A204.1 (cell line): ENCODE results near the gene EPB41L4A.
"Not testable (repeated sequence)": the region's sequence is repeated elsewhere in the genome, so short reads cannot be mapped to it uniquely, and the experiment has no call there.

Experiments
- FAIRE-seq: peaks from 2 replicates; lab custom pipeline; 2012; peaks lifted over from hg19 to GRCh38; lab: Jason Lieb, UNC

EPB41L4A gene

DNA sequence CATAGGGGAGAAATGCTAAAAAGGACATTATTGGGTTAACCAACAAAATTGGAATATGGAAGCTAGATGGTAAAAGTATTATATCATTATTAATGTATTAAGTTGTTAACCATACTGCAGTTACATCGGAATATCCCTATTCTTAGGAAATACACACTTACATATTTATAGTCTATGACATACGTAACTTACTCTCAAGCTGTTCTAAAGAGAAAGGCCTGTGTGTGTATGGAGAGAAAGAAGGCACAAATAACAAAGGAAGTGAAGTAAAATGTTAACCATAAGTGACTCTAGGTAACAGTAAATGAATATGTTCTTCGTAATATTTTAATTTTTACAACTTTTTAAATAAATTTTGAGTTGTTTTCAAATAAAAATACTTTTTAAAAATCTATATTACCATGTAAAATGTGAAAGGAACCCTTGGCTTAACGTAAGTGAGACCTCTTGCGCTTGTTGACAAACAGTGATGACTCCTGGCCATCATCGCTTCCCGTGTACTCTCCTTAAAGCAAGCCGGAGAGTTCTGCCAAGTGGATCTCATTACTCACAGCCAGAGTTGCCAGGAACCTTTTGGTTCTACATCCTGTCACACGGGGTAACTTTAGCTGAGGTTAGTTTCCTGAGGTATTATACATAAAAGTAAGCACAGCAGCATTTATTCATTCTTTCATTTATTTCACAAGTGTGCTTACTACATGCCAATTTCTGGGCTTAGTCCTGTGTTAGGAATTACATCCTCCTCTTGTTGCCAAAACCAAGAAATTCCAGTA, 165.4 kb downstream of the EPB41L4A start:
- FAIRE-seq = no peak

DNA sequence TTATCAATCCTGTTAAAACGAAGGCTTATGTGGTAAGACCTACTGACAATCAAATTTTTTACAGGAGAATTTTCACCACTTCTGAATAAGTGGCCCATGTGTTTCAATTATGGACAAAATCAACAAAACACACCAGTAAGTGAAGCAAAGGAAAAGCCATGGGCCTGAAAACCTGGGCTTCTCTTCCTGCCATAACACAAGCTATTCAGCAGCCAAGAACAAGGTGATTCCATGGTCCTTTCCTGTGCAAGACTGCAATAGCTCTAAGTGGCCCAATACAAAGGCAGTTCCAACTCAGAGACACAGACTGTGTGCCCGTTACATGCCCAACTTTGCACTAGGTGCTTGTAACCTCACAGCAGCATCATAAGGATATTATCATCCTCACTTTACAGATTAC, 168.5 kb downstream of the EPB41L4A start:
- no peak for FAIRE-seq

DNA sequence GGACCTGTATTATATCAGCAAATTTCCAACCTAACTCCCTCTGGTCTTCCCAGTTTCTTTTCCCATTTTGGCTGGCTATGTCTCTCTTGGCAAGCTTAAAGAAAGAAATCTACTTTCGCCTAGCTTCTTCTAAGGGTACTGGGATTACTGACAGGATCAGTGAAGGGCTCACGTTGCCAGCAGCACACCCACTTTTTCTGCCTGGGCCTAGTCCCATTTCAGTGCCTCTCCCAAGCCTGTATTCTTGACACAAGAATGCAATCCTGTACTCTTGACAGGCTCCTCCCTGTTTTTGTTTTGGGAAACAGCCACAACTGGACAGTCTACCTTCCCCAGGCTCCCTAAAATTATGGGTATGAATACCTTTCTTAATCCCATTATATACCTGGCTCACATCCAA, 170.5 kb downstream of the EPB41L4A start:
- no peak for FAIRE-seq

DNA sequence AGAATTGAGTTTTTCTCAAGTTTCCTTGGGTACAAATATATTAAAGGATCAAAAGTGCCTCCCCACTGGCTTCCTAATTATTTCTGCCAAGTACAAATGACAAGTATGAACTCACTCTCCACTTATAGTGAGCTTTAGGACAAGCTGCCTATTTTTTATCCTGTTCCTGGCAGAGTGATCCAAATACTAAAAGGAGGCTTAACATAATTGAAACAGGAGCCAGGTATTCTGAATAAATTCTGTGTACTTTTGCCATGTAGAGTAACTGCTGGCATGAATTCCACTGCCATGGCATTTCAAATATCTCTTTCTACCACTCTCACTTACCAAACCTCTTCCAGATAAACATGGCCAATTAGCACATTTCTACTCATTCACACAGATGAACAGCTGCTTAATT, 171.1 kb downstream of the EPB41L4A start:
- no peak for FAIRE-seq

DNA sequence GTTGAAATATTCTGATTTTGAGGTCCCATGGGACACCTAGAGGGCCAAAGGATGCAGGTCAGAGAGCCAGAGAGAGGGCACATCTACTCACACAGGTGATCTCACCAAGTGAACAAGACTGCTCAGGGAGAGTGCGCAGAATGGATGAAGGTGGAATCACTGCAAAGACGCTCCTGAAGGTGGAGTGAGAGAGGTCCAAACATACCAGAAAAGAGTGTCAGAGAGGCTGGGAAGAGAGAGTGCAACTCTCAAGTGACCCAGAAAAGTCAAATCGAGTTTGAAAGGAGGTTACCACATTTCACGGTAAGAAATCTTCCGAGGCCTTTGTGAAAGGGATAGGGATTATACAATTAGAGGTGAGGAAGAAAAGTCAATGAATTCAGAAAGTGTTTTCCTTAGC, 173.4 kb downstream of the EPB41L4A start:
- no peak for FAIRE-seq

DNA sequence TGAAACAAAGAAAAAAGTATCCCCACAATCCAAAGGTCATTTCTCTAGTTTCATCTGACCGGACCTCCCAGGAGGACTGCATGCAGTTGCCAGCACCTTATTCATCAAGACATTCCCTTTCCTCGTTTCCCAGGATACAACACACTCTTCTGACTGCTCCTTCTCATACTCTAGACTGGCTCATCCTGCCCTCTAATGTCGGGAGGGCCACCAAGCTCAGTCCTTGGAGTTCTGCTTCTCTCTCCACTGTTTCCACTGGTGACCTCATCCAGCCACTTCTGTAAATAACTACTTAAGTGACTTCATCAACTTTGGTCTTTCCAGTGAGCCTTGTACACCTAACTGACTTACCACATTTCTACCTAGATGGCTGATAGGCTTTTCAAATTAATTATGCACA, 179.1 kb downstream of the EPB41L4A start:
- FAIRE-seq = no peak

DNA sequence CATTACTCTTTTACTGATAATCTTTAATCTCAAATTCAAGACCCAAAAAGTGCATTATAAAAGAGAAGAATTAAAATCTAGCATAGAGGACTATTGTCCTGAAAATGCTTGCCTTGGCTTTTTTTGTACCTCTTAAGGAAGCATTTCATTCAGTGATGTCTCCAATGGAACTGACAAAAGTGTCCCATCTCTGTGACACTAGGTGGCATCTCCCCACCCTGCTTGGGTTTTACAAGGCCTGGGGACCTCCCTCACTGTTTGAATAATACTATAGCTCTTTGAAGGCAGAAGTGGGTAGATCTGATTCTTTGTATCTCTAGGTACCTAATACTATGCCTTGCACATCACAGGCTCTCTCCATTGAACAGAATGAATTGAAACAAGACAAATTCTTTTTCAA, 180.6 kb downstream of the EPB41L4A start:
- FAIRE-seq = no peak

DNA sequence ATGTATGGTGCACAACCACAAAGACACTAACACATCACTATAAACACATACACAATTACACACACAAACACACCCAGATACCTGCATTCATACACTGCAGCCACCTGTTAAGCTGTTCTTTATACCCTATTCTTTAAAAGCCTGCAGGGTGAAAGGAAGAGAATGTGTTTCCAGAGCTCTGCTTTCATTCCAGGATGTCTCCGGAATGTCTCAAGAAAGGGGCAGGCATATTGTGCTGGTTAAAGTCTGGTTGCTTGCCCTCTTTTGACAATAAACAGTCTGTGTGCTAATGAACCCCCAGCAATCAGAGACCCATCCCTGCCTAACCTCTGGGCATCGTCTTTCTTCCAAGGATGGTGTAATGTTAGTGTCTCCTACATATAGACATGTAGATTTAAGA, 181.6 kb downstream of the EPB41L4A start:
- FAIRE-seq = no peak

DNA sequence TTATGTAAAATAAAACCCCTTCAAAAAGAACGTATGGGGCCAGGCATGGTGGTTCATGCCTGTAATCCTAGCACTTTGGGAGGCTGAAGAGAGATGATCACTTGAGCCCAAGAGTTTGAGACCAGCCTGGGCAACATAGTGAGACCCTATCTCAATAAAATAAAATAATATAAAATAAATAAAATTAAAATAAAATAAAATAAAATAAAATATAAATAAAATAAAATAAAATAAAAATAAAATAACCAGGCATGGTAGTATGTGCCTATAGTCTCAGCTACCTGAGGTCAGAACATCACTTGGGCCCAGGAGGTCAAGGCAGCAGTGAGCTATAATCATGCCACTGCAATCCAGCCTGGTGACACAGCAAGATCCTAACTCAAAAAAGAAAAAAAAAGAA, 185.1 kb downstream of the EPB41L4A start:
- FAIRE-seq = no peak

DNA sequence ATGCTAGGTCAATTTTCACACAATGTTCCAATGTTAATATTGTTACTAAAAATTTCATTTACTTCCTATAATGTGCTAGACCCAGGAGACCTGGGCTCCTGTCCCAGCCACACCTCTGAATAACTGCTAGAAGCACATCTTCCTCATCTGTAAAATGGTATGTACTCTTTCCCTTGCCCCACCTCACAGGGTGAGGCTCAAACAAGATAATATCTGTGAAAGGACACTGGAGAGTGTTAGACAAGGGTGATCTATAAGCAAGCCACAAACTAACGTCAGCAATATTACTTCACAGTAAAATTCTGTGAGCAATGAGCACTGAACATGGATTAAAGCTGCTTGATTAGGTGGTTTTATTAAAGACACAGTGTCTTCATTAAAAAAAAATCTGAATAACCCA, 186.4 kb downstream of the EPB41L4A start:
- no peak for FAIRE-seq

DNA sequence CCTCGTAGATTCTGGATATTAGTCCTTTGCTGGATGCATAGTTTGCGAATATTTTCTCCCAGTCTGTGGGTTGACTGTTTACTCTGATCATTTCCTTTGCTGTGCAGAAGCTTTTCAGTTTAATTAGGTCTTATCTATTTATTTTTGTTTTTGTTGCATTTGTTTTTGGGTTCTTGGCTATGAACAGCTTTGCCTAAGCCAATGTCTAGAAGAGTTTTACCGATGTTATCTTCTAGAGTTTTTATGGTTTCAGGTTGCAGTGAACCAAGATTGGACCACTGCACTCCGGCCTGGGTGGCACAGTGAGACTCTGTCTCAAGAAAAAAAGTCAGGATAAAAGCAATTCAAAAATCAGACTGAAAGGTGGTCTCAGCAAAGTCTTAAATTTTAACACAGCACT, 188.5 kb downstream of the EPB41L4A start:
- FAIRE-seq = no peak

DNA sequence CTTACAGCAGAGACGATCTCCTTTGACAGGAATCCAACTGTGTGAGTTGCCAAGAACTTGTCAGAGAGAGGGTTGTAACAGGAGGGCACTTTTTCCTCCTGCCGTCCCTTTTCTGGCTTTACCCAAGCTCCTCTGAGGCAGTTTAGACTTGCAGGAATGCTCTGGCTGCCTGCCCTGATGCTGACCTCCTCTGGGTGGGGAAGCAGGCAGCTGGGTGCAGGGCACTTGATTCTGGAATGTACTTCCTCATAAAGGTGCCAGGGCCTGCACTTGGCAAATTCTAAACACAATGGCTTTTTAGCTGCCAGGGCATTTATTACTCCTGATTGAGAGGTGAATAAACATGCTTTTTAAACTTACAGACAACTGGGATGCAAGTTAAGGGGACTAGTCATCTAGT, 190.4 kb downstream of the EPB41L4A start:
- no peak for FAIRE-seq

DNA sequence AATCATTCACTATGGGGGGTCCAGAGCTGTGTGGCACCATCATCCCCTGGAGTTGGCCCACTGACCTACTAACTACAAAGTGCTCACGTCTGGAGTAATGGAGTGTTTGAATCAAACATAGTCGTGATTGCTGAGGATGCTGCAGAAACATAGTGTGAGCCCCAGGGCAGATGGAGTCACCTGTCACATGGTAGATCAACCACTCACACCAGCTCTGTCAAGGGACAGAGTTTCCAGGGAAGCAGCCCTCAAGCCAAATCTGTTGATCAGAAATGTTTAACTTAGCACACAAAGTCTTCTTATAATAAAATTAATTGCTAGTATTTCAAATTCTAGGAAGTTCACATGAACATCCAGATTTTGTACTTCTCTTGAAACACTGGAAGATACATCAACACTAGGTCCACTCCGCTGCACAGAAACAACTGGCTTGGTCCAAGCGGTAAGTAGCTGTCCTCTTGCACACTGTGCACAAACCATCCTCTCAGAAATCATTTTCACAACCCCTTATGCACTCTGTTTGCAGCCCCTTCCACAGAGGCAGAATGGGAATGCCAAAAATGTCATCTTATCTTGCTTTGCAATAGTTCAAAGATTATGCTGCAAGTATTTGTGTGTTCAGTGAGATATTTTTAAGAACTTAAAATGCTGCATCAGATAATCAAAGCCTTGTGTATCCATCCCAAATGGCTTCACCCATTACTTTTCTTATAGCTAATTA, 191.0 kb downstream of the EPB41L4A start:
- FAIRE-seq = no peak

DNA sequence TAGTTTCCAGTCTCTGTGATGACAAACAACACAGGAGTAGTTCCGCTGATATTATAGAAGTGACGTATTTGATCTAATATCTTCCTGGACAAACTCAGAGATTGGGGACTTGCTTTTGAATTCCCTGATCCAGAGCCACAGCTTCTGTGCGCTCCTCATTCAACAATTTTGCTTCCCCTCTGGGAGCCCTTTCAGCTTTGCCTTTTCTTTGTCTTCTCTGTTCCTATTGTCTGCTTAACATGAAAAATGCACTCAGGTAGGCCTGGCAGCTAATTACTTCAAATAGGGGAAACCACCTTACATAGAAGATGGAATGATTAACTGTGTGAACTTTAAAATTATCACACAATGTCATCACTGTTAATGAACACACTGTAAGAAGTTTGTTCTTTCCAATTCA, 192.9 kb downstream of the EPB41L4A start:
- FAIRE-seq = no peak

DNA sequence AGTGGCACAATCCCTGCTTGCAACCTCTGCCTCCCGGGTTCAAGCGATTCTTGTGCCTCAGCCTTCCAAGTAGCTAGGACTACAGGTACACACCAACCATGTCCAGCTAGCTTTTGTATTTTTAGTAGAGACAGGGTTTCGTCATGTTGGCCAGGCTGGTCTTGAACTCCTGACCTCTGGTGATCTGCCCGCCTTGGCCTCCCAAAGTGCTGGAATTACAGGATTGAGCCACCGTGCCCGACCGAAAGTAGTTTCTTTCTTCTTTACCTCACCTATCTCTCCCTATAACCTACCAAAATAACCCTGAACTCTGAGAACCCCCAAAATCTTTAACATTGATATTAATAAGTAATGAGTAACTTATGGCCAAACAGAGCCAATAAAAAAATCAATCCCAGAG, 196.1 kb downstream of the EPB41L4A start:
- not testable (repeated sequence) for FAIRE-seq

DNA sequence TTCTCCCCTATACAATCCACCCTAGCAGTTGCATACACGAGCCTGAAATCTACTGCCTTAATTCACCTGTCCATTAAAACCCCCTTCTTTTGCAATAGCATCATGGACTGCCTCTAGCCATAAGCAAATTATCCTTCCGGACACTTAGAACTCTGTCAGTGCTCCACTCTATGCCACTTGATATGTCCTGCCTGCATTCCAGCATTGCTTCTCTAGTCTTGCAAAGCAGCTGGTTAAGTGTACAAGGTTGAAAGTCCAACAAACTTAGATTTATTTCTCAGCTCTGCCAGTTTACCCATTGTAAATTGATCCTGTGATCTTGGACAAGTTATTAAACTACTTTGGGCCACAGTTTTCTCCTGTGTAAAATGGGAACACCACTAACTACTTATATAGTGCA, 197.9 kb downstream of the EPB41L4A start:
- FAIRE-seq = no peak

DNA sequence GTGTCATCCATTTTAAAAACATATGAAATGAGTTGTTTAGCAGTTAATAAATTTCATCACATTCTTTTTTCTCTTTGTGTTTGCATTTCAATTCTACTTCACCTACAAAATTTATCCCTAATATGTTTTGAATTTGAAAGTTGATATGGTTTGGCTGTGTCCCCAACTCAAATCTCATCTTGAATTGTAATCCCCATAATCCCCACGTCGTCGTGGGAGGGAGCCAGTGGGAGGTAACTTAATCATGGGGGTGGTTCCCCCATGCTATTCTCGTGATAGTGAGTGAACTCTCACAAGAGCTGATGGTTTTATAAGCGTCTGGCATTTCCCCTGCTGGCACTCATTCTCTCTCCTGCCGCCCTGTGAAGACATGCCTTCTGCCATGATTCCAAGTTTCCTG, 200.1 kb downstream of the EPB41L4A start:
- no peak for FAIRE-seq

DNA sequence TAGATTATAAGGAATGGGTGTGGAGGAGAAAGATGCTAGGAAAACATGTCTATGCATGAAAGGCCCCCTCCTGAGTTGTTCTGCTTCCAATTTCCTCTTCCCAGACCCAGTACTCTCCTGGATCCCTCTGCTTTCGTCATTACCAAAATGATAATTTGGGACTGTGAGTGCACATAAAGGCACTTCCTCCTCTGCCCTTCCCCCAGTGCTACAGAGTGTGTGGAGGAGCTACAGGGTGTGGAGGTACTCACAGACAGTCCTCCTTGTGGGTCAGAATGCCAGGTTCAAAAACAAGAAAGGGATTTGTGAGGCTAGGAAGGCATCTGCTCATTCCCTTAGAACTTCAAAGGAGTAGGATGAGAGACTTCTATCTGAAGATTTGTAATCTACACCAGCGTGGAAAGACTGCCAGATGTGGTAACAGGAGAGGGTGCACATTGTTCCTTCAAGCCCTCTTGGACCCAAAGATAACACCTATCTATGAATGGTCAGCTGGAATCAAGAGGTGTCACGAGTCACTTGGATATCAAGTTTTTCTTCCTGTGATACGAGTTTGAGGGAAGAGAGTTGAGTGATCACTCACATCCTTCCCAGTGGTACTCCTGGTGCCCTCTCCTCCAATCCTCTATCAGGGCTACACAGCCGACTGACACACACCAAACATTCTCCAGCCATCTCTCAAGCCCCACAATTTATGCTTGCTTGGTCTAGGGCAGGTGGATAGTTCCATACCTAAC, 201.1 kb downstream of the EPB41L4A start:
- no peak for FAIRE-seq

DNA sequence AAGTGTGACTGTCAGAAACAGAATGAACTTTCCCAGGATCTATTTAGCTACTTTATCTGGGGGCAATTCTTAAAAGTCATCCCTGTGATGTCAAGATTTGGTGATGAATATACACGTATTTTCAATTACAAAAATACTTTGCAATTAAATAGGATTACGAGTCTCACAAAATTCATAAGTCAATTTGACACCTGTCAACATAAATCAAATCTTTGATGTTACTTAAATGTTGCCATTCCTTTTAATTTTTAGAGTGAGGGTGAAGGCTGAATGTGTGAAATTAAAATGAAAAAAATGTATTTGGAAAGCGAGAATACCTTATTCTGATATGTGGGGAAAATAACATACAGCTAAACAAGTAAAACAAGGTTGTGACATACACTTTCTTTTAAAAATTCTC, 202.9 kb downstream of the EPB41L4A start:
- no peak for FAIRE-seq

DNA sequence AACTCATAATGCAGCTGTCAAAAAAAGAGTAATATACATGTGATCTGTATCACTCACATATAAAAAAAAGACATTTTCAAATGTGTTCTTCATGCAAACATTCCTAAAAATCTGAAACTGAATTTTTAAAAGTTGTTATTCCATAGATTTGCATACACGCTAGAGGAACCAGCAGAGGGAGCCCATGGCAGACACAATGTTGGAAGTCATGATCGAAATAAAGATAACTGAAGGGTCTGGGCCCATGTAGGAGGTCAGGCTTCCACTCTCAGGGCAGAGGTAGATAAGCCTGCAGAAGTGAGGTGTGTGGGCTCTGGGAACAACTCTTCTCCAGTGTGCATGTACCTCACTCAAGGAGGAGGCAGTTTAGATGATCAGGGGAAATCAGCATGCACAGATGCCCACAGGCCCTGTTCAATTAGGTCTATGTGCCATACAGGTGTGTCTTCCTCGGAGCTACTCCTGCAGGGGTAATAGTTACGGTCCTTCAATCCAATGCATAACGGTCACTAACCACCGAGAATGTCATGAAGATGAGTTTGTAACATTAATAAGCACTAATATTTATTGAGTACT, 208.6 kb downstream of the EPB41L4A start:
- FAIRE-seq = peak; percentile 57

DNA sequence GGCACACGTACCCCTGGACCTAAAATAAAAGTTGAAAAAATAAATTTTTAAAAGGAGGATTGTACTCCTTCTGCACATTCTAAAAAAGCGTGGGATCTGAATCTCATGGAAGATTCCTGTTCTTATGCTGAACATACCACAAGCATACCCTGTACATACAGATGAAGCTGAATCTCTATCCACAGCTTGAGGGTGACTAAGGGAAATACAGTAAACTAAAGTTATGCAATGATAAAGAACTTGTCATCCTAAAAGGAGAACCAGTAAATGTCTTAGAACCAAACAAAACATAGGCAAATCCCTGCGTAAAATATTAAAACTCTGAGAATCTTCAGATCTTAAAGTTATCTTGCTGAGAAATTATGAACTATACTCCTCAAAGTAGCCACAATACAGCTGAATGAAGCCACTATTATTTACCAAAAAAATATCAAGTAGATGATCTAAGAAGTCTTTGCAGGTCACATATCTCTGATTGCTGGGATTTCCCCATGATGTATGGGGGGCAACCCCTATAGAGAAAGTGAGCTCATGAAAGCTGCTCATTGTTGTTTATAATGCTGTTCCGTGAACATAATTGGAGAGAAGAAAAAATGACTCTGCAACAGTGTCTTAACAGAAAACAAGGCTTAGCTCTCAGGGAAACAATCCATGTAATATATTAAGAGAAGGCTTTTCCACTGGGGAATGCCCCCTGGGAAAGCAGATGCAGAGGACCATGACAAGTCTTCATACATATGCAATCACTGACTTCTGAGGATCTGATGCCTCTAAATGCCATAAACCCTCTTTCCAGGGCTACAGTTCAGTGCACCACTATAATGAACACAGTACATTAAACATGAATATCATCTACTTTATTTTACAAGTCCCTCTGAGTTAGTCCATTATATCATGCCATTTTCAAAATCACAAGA, 210.1 kb downstream of the EPB41L4A start:
- FAIRE-seq = no peak

DNA sequence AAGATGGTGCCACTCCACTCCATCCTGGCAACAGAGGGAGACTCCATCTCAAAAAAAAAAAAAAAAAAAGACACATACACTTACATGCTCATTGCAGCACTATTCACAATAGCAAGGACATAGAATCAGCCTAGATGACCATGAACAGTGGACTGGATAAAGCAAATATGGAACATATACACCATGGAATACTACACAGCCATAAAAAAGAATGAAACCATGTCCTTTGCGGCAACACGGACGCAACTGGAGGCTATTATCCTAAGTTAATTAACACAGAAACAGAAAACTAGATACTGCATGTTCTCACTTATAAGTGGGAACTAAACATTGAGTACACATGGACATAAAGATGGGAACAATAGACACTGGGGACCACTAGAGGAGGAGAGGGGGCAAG, 210.9 kb downstream of the EPB41L4A start:
- FAIRE-seq = not testable (repeated sequence)
